GM18505 (cell line): Measurements from ENCODE around the gene SLC14A1.
A peak's percentile ranks its signal among the peaks of the same experiment; 100 is the strongest.

Experiments
- ATAC-seq: cut with Tn5 transposase; IDR thresholded peaks from one replicate; pipeline ENCODE4 v1.9.1; 2021; ENCODE audit not compliant: unreplicated experiment
- POLR2A ChIP-seq: IDR thresholded peaks from 4 replicates; pipeline ENCODE4 v1.6.1; 2011; ENCODE audit warnings: borderline replicate concordance; ENCODE audit not compliant: insufficient read depth, insufficient read length; ENCODE audit errors: extremely low read depth

The SLC14A1 gene

GRCh38 chr18:45690975-45691815, 32.8 kb upstream of the SLC14A1 start:
- no peak for TF ChIP-seq POLR2A
- no peak for ATAC-seq

GRCh38 chr18:45691816-45692179, 32.2 kb upstream of the SLC14A1 start:
- no peak for TF ChIP-seq POLR2A
- ATAC-seq: no peak

- no peak for ATAC-seq
- no peak for TF ChIP-seq POLR2A
Observed at GRCh38 chr18:45702708-45703265, 21.2 kb upstream of the SLC14A1 start.

- no peak for ATAC-seq
- no peak for TF ChIP-seq POLR2A
Observed at GRCh38 chr18:45708831-45709230, 15.2 kb upstream of the SLC14A1 start.

- no peak for TF ChIP-seq POLR2A
- no peak for ATAC-seq
Observed at GRCh38 chr18:45712061-45712460, 11.9 kb upstream of the SLC14A1 start.

GRCh38 chr18:45713239-45713638, 10.7 kb upstream of the SLC14A1 start:
- no peak for ATAC-seq

GRCh38 chr18:45715212-45715780, 8.7 kb upstream of the SLC14A1 start:
- no peak for ATAC-seq
- TF ChIP-seq POLR2A: no peak

More at GRCh38 chr18:45713239-45713638, 10.7 kb upstream of the SLC14A1 start:
- no peak for TF ChIP-seq POLR2A

GRCh38 chr18:45719106-45719505, 4.9 kb upstream of the SLC14A1 start:
- TF ChIP-seq POLR2A: no peak
- no peak for ATAC-seq

- ATAC-seq: peak; percentile 82
- TF ChIP-seq POLR2A: no peak
Observed at GRCh38 chr18:45722899-45723298, 1.1 kb upstream of the SLC14A1 start.

- no peak for TF ChIP-seq POLR2A
- ATAC-seq: no peak
Observed at GRCh38 chr18:45724601-45725000, 620 bp downstream of the SLC14A1 start.

- no peak for ATAC-seq
- TF ChIP-seq POLR2A: no peak
Observed at GRCh38 chr18:45725336-45725735, 1.4 kb downstream of the SLC14A1 start.

GRCh38 chr18:45726603-45727002, 2.6 kb downstream of the SLC14A1 start:
- TF ChIP-seq POLR2A: no peak
- no peak for ATAC-seq

- ATAC-seq: no peak
- no peak for TF ChIP-seq POLR2A
Observed at GRCh38 chr18:45727068-45727467, 3.1 kb downstream of the SLC14A1 start.
